Stimulated activated effector memory CD8-positive, alpha-beta T cell treated with anti-CD3 and anti-CD28 coated beads, Interleukin-12 subunit alpha, Interleukin-12 subunit beta, amount 100 ng/mL, for 72 hours (primary cell): ENCODE results near the gene DXO.
A peak's percentile ranks its signal among the peaks of the same experiment; 100 is the strongest.
"Not testable (repeated sequence)": the region's sequence is repeated elsewhere in the genome, so short reads cannot be mapped to it uniquely, and the experiment has no call there.

Experiments
- ATAC-seq: fragments of 150-1000 bp; cut with Tn5 transposase; 2 replicates; pipeline ENCODE4 v1.10.0; 2021
- DNase-seq, 2 donors: peaks; one replicate each; pipeline ENCODE4 v3.0.0; 2021 to 2022; ENCODE audit warnings: low spot score in 2 of 2
- H3K27ac Mint-ChIP-seq: one replicate; pipeline ENCODE4 v1.8.0; 2022; ENCODE audit warnings: mild to moderate bottlenecking, mixed read lengths
- H3K36me3 Mint-ChIP-seq: one replicate; pipeline ENCODE4 v1.8.0; 2022; ENCODE audit warnings: mild to moderate bottlenecking, mixed read lengths
- H3K4me1 Mint-ChIP-seq: one replicate; pipeline ENCODE4 v1.8.0; 2022; ENCODE audit warnings: mixed read lengths
- H3K4me3 Mint-ChIP-seq: one replicate; pipeline ENCODE4 v1.8.0; 2022; ENCODE audit warnings: mild to moderate bottlenecking, mixed read lengths
- H3K9me3 Mint-ChIP-seq: one replicate; pipeline ENCODE4 v1.8.0; 2022; ENCODE audit warnings: mixed read lengths

DXO gene

GRCh38 chr6:31971993-31972708 lies at the start of gene DXO:
TSS of gene DXO (minus strand) at chr6:31972138. CDS start at chr6:31971675, 463 bp downstream.
- DNase-seq (peak; percentile 98 to 100), ATAC-seq (peak; percentile 94)
- Mint-ChIP-seq H3K9me3 (no peaks in the 10 kb centered on the region), H3K36me3 (peaks cover 68% of the 10 kb centered on the region), H3K4me3 (peak within 1 kb of the TSS; percentile 85), H3K4me1 (peaks cover 52% of the 10 kb centered on the region), H3K27ac (peak within 1 kb of the TSS; percentile 99)

- not testable (repeated sequence) for ATAC-seq, H3K4me1 Mint-ChIP-seq, DNase-seq, H3K9me3 Mint-ChIP-seq, H3K4me3 Mint-ChIP-seq, H3K27ac Mint-ChIP-seq, H3K36me3 Mint-ChIP-seq
Observed at GRCh38 chr6:32014547-32014946, 42.6 kb upstream of the DXO start, which contains the start of gene C4B. TSS of gene C4B (plus strand) at chr6:32014795. CDS start at chr6:32014846, 51 bp downstream.

- not testable (repeated sequence) for H3K36me3 Mint-ChIP-seq, H3K27ac Mint-ChIP-seq, H3K4me3 Mint-ChIP-seq, ATAC-seq, H3K4me1 Mint-ChIP-seq, H3K9me3 Mint-ChIP-seq, DNase-seq
Observed at GRCh38 chr6:32013738-32014137, 41.8 kb upstream of the DXO start.

GRCh38 chr6:32012941-32013617 lies 41.1 kb upstream of the DXO start:
- H3K4me1 Mint-ChIP-seq, H3K4me3 Mint-ChIP-seq, H3K36me3 Mint-ChIP-seq, H3K27ac Mint-ChIP-seq, H3K9me3 Mint-ChIP-seq, ATAC-seq, DNase-seq: not testable (repeated sequence)

- not testable (repeated sequence) for H3K27ac Mint-ChIP-seq, H3K4me3 Mint-ChIP-seq, H3K9me3 Mint-ChIP-seq, ATAC-seq, DNase-seq, H3K36me3 Mint-ChIP-seq, H3K4me1 Mint-ChIP-seq
Observed at GRCh38 chr6:32010856-32011530, 39.1 kb upstream of the DXO start.

GRCh38 chr6:32009537-32009936 lies 37.6 kb upstream of the DXO start:
- ATAC-seq, H3K9me3 Mint-ChIP-seq, DNase-seq, H3K36me3 Mint-ChIP-seq, H3K4me3 Mint-ChIP-seq, H3K4me1 Mint-ChIP-seq, H3K27ac Mint-ChIP-seq: not testable (repeated sequence)

GRCh38 chr6:32008616-32009015 lies 36.7 kb upstream of the DXO start:
- not testable (repeated sequence) for ATAC-seq, H3K27ac Mint-ChIP-seq, H3K9me3 Mint-ChIP-seq, H3K4me3 Mint-ChIP-seq, DNase-seq, H3K4me1 Mint-ChIP-seq, H3K36me3 Mint-ChIP-seq

- not testable (repeated sequence) for H3K4me1 Mint-ChIP-seq, H3K27ac Mint-ChIP-seq, H3K4me3 Mint-ChIP-seq, DNase-seq, H3K9me3 Mint-ChIP-seq, ATAC-seq, H3K36me3 Mint-ChIP-seq
Observed at GRCh38 chr6:32008037-32008436, 36.1 kb upstream of the DXO start.

- ATAC-seq, H3K9me3 Mint-ChIP-seq, H3K4me1 Mint-ChIP-seq, H3K36me3 Mint-ChIP-seq, H3K4me3 Mint-ChIP-seq, DNase-seq, H3K27ac Mint-ChIP-seq: not testable (repeated sequence)
Observed at GRCh38 chr6:32007086-32007485, 35.1 kb upstream of the DXO start.

GRCh38 chr6:32005991-32006529 lies 34.1 kb upstream of the DXO start:
- not testable (repeated sequence) for H3K27ac Mint-ChIP-seq, H3K4me1 Mint-ChIP-seq, ATAC-seq, H3K36me3 Mint-ChIP-seq, H3K9me3 Mint-ChIP-seq, DNase-seq, H3K4me3 Mint-ChIP-seq

GRCh38 chr6:32005538-32005880 lies 33.6 kb upstream of the DXO start:
- H3K9me3 Mint-ChIP-seq, ATAC-seq, H3K4me1 Mint-ChIP-seq, H3K36me3 Mint-ChIP-seq, DNase-seq, H3K4me3 Mint-ChIP-seq, H3K27ac Mint-ChIP-seq: not testable (repeated sequence)

- H3K36me3 Mint-ChIP-seq, DNase-seq, H3K4me1 Mint-ChIP-seq, H3K27ac Mint-ChIP-seq, H3K4me3 Mint-ChIP-seq, H3K9me3 Mint-ChIP-seq: not testable (repeated sequence)
- ATAC-seq: peak; percentile 81
Observed at GRCh38 chr6:32004864-32005537, 33.1 kb upstream of the DXO start.

- not testable (repeated sequence) for H3K9me3 Mint-ChIP-seq, H3K4me1 Mint-ChIP-seq, H3K27ac Mint-ChIP-seq
Observed at GRCh38 chr6:32004393-32004792, 32.5 kb upstream of the DXO start.

GRCh38 chr6:32003301-32003700 lies 31.4 kb upstream of the DXO start:
- not testable (repeated sequence) for H3K4me1 Mint-ChIP-seq, DNase-seq, ATAC-seq, H3K4me3 Mint-ChIP-seq, H3K9me3 Mint-ChIP-seq, H3K36me3 Mint-ChIP-seq, H3K27ac Mint-ChIP-seq

More at GRCh38 chr6:32004393-32004792, 32.5 kb upstream of the DXO start:
- not testable (repeated sequence) for ATAC-seq, DNase-seq, H3K36me3 Mint-ChIP-seq, H3K4me3 Mint-ChIP-seq
